CD4-positive, alpha-beta memory T cell (primary cell): Measurements from ENCODE around the gene TNFAIP2. TPM values are rescaled to one million over a fixed set of nuclear protein-coding genes. Genes with fewer than 3 reads are reported as not detected.
A peak's percentile ranks its signal among the peaks of the same experiment; 100 is the strongest.

Experiments used
- CTCF ChIA-PET: fragments of 350-600 bp; sonication (Branson Sonifier 250); formaldehyde crosslinking; loops from one replicate; lab custom pipeline; 2021; ENCODE audit warnings: inconsistent platforms; ENCODE audit not compliant: partially characterized antibody; lab: Charles Lee
- POLR2A ChIA-PET: fragments of 350-600 bp; sonication (Branson Sonifier 250); formaldehyde crosslinking; loops from one replicate; lab custom pipeline; 2021; ENCODE audit not compliant: partially characterized antibody; lab: Charles Lee
- DNase-seq, 5 donors: peaks; one replicate each; pipeline versions ENCODE4 v3.0.0 to v3.0.0-alpha.2; 2020 to 2022; ENCODE audit warnings: mixed read lengths in 1 of 5
- H3K27ac ChIP-seq: one replicate; pipeline ENCODE4 v1.7.0; 2013; ENCODE audit warnings: low read depth, low read length
- H3K27me3 ChIP-seq: 2 replicates; pipeline ENCODE4 v1.7.0; 2013; ENCODE audit warnings: mild to moderate bottlenecking, low read length, moderate library complexity; ENCODE audit not compliant: insufficient read depth
- H3K36me3 ChIP-seq: 2 replicates; pipeline ENCODE4 v1.7.0; 2013; ENCODE audit warnings: mild to moderate bottlenecking, low read length, moderate library complexity; ENCODE audit not compliant: insufficient read depth
- H3K4me1 ChIP-seq: 2 replicates; pipeline ENCODE4 v1.7.0; 2013; ENCODE audit warnings: mild to moderate bottlenecking, low read length, moderate library complexity; ENCODE audit not compliant: insufficient read depth
- H3K4me3 ChIP-seq, 2 donors: one replicate each; pipeline ENCODE4 v1.7.0; 2013; ENCODE audit warnings: low read length in 2 of 2, mild to moderate bottlenecking in 1 of 2
- H3K9me3 ChIP-seq, 2 donors: one replicate each; pipeline ENCODE4 v1.7.0; 2013; ENCODE audit warnings: low read length in 2 of 2, control low read depth in 1 of 2; ENCODE audit not compliant: control insufficient read depth in 1 of 2
- H3K27ac Mint-ChIP-seq, 7 donors: one replicate each; pipeline ENCODE4 v1.8.0; 2020 to 2021; ENCODE audit warnings: mixed read lengths in 7 of 7, mild to moderate bottlenecking in 6 of 7, inconsistent platforms in 3 of 7, moderate library complexity in 3 of 7
- H3K27me3 Mint-ChIP-seq, 2 donors: one replicate each; pipeline ENCODE4 v1.8.0; 2020 to 2021; ENCODE audit warnings: mixed read lengths in 2 of 2
- H3K36me3 Mint-ChIP-seq, 2 donors: one replicate each; pipeline ENCODE4 v1.8.0; 2020 to 2021; ENCODE audit warnings: mixed read lengths in 2 of 2, inconsistent platforms in 1 of 2, mild to moderate bottlenecking in 1 of 2
- H3K4me1 Mint-ChIP-seq, 4 donors: one replicate each; pipeline ENCODE4 v1.8.0; 2020 to 2021; ENCODE audit warnings: mixed read lengths in 4 of 4, mild to moderate bottlenecking in 1 of 4
- H3K4me3 Mint-ChIP-seq, 8 donors: one replicate each; pipeline ENCODE4 v1.8.0; 2020 to 2021; ENCODE audit warnings: mixed read lengths in 8 of 8, mild to moderate bottlenecking in 7 of 8, moderate library complexity in 6 of 8, inconsistent platforms in 3 of 8
- H3K9me3 Mint-ChIP-seq, 8 donors: one replicate each; pipeline ENCODE4 v1.8.0; 2020 to 2021; ENCODE audit warnings: mixed read lengths in 8 of 8, mild to moderate bottlenecking in 5 of 8, inconsistent platforms in 3 of 8, moderate library complexity in 1 of 8
- intact Hi-C: fragments of 100-400 bp; cut with micrococcal nuclease; formaldehyde crosslinking; loops from one replicate; pipeline ENCODE4 v1.15.1; 2023
- polyA plus RNA-seq, 2 donors: library from polyadenylated mRNA; unstranded; fragments of 300-500 nt; fragmentation: Illumina TruSeq; gene quantifications; one replicate each; pipeline ENCODE4 v1.2.3, GENCODE V29; 2021
- total RNA-seq, 2 experiments: library from RNA; stranded (reverse); gene quantifications; one replicate each; pipeline ENCODE4 v1.2.3, GENCODE V29; 2021

Gene TNFAIP2, protein sequence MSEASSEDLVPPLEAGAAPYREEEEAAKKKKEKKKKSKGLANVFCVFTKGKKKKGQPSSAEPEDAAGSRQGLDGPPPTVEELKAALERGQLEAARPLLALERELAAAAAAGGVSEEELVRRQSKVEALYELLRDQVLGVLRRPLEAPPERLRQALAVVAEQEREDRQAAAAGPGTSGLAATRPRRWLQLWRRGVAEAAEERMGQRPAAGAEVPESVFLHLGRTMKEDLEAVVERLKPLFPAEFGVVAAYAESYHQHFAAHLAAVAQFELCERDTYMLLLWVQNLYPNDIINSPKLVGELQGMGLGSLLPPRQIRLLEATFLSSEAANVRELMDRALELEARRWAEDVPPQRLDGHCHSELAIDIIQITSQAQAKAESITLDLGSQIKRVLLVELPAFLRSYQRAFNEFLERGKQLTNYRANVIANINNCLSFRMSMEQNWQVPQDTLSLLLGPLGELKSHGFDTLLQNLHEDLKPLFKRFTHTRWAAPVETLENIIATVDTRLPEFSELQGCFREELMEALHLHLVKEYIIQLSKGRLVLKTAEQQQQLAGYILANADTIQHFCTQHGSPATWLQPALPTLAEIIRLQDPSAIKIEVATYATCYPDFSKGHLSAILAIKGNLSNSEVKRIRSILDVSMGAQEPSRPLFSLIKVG
- total RNA-seq = 1 to 10 TPM; 5.1 to 5.8 TPM
- not detected for polyA plus RNA-seq

- no peaks in the 10 kb centered on the region for H3K9me3 Mint-ChIP-seq
- intact Hi-C loops = no loop called here
- H3K27me3 Mint-ChIP-seq = peaks cover 17 to 25% of the 10 kb centered on the region in 2 donors
- ChIA-PET CTCF (no interaction called here), POLR2A (no interaction called here)
- no peaks in the 10 kb centered on the region for H3K9me3 ChIP-seq
- no peaks in the 10 kb centered on the region for H3K36me3 ChIP-seq
- H3K36me3 Mint-ChIP-seq = no peaks in the 10 kb centered on the region
- peak within 1 kb of the TSS in 1 of 7 donors; percentile 77 for H3K27ac Mint-ChIP-seq
- H3K4me3 ChIP-seq = no peak within 1 kb of the TSS
- H3K27me3 ChIP-seq = peaks cover 6% of the 10 kb centered on the region
- H3K27ac ChIP-seq = no peak within 1 kb of the TSS
- peaks cover 1 to 6% (median 4%) of the 10 kb centered on the region in 4 donors for H3K4me1 Mint-ChIP-seq
- H3K4me3 Mint-ChIP-seq = peak within 1 kb of the TSS in 3 of 8 donors; percentile 20 to 56 (median 28)
- DNase-seq = no peak
- H3K4me1 ChIP-seq = peaks cover 12% of the 10 kb centered on the region
These were observed at the start of gene TNFAIP2 for GRCh38 chr14:103122947-103123633. Gene TNFAIP2 (plus strand): TSS chr14:103123461. CDS start chr14:103126458, 2,997 bp downstream.

GRCh38 chr14:103073876-103074728, 49.2 kb upstream of the TNFAIP2 start:
- peaks cover 0 to 5% (median 0%) of the 10 kb centered on the region in 4 donors for H3K4me1 Mint-ChIP-seq
- no peak for DNase-seq
- intact Hi-C loops = loop anchor here (2.0 kb wide), 1 partner anchor 17 kb away; no protein-coding TSS in a partner anchor

DNA sequence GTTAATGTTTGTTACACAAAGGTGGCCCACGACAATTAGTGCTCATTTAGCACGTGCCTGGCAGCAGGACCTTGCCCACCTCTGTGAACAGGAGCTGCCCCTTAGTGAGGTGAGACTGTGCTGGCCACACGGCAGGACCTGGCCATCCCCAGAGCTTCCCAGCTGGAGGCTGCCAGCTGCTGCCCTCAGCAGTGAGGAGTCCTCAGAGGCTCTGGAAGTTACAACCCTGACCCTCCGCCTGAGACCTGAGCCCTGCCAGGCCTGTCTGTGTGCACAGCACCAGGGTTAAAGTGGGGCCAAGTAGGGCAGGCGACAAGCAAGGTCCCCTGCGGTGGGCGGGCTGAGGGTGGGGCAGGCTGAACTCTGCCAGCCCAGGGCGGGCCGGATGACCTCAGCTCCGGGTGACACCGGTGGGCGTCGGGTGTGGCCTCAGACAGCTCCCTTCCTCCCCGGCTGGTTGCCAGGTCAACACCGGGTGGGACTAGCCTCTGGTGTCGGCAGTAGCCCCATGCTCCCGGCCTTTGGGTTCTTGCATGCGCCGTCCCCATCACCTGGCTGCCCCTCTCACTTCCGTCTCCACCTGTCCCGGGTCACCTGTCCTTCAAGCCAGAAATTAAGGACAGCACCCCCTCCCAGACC, 48.4 kb upstream of the TNFAIP2 start:
- peaks cover 0 to 5% (median 0%) of the 10 kb centered on the region in 4 donors for H3K4me1 Mint-ChIP-seq
- peaks cover 13% of the 10 kb centered on the region for H3K4me1 ChIP-seq
- no peak overlapping the region for H3K27ac Mint-ChIP-seq
- ChIA-PET POLR2A (no interaction called here), CTCF (interaction anchor here (0.5 to 1.8 kb wide), 5 partner anchors 17 to 277 kb away, joined by 3 to 12 read pairs (median 4); partner anchors contain the start of gene EXOC3L4)
- H3K4me3 ChIP-seq = peak overlapping the region in 1 of 2 donors; percentile 35
- H3K27me3 ChIP-seq = no peaks in the 10 kb centered on the region
- no peaks in the 10 kb centered on the region for H3K9me3 ChIP-seq
- no peaks in the 10 kb centered on the region for H3K9me3 Mint-ChIP-seq
- H3K27me3 Mint-ChIP-seq = peaks cover 0 to 2% of the 10 kb centered on the region in 2 donors
- peak in 1 of 5 donors; percentile 14 for DNase-seq
- no peak overlapping the region for H3K27ac ChIP-seq
- H3K4me3 Mint-ChIP-seq = peak overlapping the region in 4 of 8 donors; percentile 15 to 70 (median 42)
- no peaks in the 10 kb centered on the region for H3K36me3 ChIP-seq
- H3K36me3 Mint-ChIP-seq = no peaks in the 10 kb centered on the region
- intact Hi-C loops = loop anchor here (1.0 to 2.0 kb wide), 2 partner anchors 16 to 18 kb away; partner anchors contain the start of gene CDC42BPB

More at GRCh38 chr14:103073876-103074728, 49.2 kb upstream of the TNFAIP2 start:
- Mint-ChIP-seq H3K27me3 (peaks cover 0 to 4% of the 10 kb centered on the region in 2 donors), H3K9me3 (no peaks in the 10 kb centered on the region), H3K36me3 (no peaks in the 10 kb centered on the region), H3K4me3 (peak overlapping the region in 3 of 8 donors; percentile 22 to 70 (median 63)), H3K27ac (no peak overlapping the region)
- H3K36me3 ChIP-seq = no peaks in the 10 kb centered on the region
- H3K27ac ChIP-seq = no peak overlapping the region
- H3K4me3 ChIP-seq = no peak overlapping the region
- ChIA-PET POLR2A (no interaction called here), CTCF (interaction anchor here (0.5 to 1.6 kb wide), 5 partner anchors 17 to 277 kb away, joined by 3 to 12 read pairs (median 6); no protein-coding TSS in a partner anchor)
- H3K27me3 ChIP-seq = no peaks in the 10 kb centered on the region
- H3K4me1 ChIP-seq = peaks cover 13% of the 10 kb centered on the region
- H3K9me3 ChIP-seq = no peaks in the 10 kb centered on the region

- Histone ChIP-seq H3K27me3 (no peaks in the 10 kb centered on the region), H3K27ac (no peak overlapping the region), H3K4me1 (peaks cover 13% of the 10 kb centered on the region), H3K9me3 (no peaks in the 10 kb centered on the region), H3K36me3 (no peaks in the 10 kb centered on the region), H3K4me3 (no peak overlapping the region)
- CTCF ChIA-PET = interaction anchor here (0.7 to 1.9 kb wide), 5 partner anchors 27 to 838 kb away, joined by 3 to 9 read pairs (median 3); no protein-coding TSS in a partner anchor
- Mint-ChIP-seq H3K4me1 (peaks cover 0 to 5% (median 0%) of the 10 kb centered on the region in 4 donors), H3K9me3 (no peaks in the 10 kb centered on the region), H3K27ac (peak overlapping the region in 1 of 7 donors; percentile 51), H3K4me3 (peak overlapping the region in 2 of 8 donors; percentile 12 to 37), H3K27me3 (peaks cover 0 to 2% of the 10 kb centered on the region in 2 donors), H3K36me3 (no peaks in the 10 kb centered on the region)
- POLR2A ChIA-PET = no interaction called here
- DNase-seq = peak; percentile 70 to 84 (median 80)
- intact Hi-C loops = loop anchor here (1.0 kb wide), 1 partner anchor 13 kb away; no protein-coding TSS in a partner anchor
These were observed 44.9 kb upstream of the TNFAIP2 start for GRCh38 chr14:103078420-103078749.

- H3K36me3 Mint-ChIP-seq = no peaks in the 10 kb centered on the region
- H3K27me3 Mint-ChIP-seq = peaks cover 0 to 2% of the 10 kb centered on the region in 2 donors
- H3K36me3 ChIP-seq = no peaks in the 10 kb centered on the region
- intact Hi-C loops = loop anchor here (1.0 kb wide), 1 partner anchor 12 kb away; no protein-coding TSS in a partner anchor
- H3K4me1 ChIP-seq = peaks cover 13% of the 10 kb centered on the region
- H3K4me3 Mint-ChIP-seq = no peak overlapping the region
- no peak overlapping the region for H3K27ac ChIP-seq
- no peaks in the 10 kb centered on the region for H3K9me3 Mint-ChIP-seq
- DNase-seq = no peak
- H3K4me1 Mint-ChIP-seq = peaks cover 0 to 5% (median 0%) of the 10 kb centered on the region in 4 donors
- H3K9me3 ChIP-seq = no peaks in the 10 kb centered on the region
- CTCF ChIA-PET = interaction anchor here (0.7 to 1.9 kb wide), 8 partner anchors 12 to 838 kb away, joined by 3 to 9 read pairs (median 3); no protein-coding TSS in a partner anchor
- H3K27ac Mint-ChIP-seq = no peak overlapping the region
- no peak overlapping the region for H3K4me3 ChIP-seq
- POLR2A ChIA-PET = no interaction called here
- no peaks in the 10 kb centered on the region for H3K27me3 ChIP-seq
These were observed 44.2 kb upstream of the TNFAIP2 start for GRCh38 chr14:103078860-103079587.
